GM18499 (cell line): Measurements from ENCODE around the gene ZC3H8.
"Not testable (repeated sequence)": the region's sequence is repeated elsewhere in the genome, so short reads cannot be mapped to it uniquely, and the experiment has no call there.

Experiments used
- ATAC-seq: cut with Tn5 transposase; IDR thresholded peaks from one replicate; pipeline ENCODE4 v1.9.1; 2021; ENCODE audit warnings: moderate number of reproducible peaks; ENCODE audit not compliant: insufficient read depth, unreplicated experiment

The ZC3H8 gene

DNA sequence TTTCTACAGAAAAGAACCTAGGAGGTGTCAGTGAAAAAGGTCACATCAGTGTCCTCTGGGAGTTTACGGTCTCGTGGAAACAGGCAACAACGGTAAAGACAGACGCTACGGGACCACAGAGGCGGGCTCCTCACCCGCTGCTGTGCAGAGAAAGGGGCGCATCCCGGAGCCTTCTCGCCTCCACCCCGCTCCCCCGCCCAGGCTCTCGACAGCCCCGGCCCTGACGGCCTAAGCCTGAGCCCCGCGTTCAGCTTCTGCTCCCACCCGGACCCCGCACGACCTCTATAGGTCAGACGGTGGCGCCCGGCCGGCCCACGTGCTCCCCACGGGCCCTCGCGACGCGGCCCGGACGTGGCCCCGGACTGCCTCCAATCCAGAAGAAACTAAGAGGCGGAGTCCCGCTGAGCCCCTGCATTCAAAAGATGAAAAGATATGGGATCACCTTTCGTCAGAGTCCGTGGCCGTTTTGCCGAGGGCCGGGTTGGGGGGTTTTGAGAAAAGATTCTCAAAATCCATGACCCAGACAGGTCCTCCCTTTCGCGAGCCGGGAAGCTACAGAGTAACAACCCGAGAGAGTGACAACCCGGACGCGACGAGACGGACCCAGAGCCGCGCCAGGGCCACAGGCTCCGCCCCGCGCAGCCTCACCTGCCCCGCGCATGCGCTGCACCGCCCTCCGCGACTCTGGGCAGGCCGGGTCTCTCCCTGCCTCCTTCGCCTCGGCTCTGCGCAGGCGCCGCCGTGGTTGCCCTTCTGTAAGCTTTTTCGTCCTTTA lies at the start of gene ZC3H8:
Gene ZC3H8, minus strand, starts transcription at position 577 of the 775 bp plus-strand sequence. Its CDS starts 61 bp downstream, at position 516.
- peak; percentile 46 for ATAC-seq

DNA sequence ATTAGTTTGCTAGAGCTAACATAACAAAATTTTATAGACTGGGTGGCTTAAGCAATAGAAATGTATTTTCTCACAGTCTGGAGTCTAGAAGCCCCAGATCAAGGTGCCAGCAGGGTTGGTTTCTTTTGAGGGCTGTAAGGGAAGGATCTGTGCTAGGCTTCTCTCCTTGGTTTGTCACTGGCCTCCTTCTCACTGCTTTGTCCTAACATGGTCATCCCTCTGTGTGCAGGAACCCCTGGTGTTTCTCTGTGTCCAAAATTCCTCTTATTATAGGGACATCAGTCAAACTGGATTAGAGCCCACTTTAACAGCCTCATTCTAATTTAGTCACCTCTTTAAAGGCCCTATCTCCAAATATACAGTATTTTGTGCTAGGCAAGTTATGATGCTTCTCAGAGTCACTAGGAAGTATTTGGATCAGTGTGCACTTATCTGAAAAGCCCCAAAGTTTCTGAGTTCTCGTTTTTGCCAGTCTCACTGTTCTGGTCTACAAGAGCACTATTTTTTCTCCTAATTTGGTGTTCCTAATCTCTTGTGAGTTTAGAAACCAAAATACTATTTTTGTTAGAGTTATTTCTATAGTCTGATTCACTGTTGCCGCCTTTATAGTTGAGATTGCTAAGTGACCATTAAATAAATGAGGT lies 49.6 kb upstream of the ZC3H8 start:
- ATAC-seq, result no peak

DNA sequence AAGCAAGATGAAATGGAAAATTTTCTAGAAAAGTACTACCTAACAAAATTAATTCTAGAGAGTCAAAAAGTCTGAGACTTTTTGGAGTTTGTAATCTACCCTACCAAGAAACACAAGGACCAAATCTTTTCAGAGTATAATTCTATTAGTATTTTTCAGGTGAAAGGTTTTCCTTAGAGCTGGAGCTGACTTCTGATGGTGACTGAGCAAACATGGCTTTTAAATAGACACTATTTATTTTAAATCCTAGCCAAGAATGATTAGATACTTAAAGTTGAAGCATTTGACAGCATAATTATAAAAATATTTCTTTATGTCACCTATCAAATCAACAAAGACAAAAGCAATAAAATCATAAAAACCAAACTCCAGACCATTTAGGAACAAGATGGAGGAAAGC lies 47.1 kb upstream of the ZC3H8 start:
- no peak for ATAC-seq

DNA sequence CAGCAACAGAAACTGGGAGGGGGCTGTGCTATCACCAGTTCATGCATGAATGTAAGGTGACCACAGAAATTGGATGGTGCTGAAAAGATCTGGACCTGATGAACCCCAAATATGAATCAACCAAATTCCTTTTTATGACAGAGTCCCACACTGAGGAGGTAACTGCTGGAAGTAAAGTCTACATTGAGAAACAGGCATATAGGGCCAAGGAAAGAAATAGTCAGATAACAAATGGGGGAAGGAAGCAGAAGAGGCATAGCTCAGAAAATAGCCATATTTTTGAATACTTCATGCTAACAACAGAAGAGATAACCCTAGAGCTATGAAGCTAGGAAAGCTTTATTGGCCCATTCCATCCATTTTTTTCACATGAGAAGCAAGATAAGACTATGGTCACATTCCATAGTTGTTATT lies 46.3 kb upstream of the ZC3H8 start:
- no peak for ATAC-seq

DNA sequence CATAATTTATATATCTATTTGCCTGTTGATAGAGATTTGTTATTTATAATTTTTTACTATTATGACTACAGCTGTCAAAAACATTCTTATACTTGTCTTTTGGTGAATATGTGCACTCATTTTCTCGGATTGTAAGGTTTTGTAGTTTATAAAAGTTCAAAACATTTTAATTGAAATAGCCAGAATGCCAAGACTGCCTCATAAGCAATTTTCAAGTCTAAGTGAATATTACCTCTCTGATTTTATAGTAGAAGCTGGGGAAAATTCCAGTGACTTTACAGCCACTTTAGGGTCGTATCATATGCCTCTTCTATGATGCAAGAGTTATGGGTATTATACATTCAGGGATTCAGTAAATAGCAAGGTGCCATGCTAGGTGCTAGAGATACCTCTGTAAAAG lies 41.6 kb upstream of the ZC3H8 start:
- ATAC-seq, result no peak

DNA sequence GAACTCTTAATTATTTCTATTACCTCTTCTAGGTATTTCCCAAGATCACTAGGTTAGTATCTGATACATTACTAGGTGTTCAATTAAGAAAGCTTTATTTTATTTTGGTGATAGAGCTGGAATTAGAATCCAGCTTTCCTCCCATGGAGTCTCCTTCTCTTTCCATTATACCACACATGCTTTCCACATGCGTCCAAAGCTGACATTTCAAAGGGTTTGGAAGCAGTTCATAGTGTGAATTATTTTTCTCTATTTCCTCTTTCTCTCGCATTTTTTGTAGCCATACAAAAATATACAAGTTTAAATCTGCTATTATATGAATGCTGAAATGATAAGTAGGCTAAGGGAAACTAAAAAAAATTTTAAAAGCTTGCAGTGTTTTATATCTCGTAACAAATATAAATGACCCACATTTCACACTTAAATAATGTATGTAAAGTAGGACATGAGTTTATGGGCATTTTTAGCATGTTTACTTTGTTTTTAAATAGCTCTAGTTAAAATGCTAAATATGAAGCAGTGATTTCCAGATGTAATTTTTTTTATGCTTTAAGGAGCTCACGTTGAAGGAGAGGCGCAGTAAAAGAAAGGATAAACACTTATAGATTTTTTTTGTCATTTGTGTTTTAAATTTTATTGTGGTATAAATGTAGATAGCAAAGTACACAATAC lies 40.7 kb upstream of the ZC3H8 start:
- no peak for ATAC-seq

DNA sequence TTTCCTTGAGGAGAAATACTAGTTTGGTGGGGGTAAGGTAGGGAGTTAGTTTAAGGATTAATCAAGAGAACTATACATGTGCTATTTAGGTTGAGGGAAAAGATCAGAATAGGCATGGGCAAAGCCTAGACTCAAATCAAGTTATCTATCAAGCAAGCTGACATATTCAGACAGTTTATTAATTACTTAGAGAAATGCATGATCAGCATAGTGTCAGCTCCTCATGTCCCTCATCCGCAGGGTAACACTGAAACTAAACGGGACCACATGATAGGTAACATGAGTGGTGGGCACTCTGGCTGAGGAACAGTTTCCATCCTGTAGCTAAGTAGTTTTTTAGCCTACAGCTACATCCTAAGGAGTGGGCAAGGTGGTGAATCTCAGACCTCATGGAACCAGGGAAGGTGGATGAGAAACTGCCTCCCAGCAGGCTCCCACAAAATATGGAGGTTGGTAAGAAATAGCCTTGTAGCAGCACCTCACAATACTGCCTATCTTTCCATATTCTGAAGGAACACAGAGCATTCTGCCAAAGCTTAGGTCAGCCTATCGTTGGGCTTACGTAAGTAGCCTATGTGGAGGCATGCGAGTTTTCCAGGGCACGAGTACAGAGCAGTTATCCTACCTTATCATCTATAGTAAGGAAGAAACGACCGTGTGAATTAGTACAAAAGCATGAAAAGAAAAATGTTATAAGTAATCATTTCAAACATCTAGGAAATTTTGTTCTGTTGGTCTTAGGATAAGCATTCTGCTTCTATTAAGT lies 39.0 kb upstream of the ZC3H8 start:
- no peak for ATAC-seq

DNA sequence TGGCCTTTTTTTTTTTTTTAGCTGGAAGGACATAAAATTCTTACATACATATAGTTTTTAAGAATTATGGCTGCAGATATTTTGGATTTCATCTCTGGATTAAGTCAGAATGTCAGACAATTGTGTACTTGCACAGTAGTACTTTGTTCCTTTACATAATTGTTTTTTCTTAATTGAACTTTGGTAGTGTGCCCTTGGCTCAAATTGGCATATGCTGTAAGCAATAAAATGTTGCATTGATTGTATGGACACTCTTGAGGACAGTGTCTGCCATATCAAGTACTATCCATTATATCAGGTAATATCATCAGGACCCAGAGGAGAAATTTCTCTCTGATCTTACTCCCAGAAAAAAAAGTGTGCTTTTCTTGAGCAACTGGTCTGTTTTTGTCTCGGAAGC lies 35.8 kb upstream of the ZC3H8 start:
- ATAC-seq, result no peak

DNA sequence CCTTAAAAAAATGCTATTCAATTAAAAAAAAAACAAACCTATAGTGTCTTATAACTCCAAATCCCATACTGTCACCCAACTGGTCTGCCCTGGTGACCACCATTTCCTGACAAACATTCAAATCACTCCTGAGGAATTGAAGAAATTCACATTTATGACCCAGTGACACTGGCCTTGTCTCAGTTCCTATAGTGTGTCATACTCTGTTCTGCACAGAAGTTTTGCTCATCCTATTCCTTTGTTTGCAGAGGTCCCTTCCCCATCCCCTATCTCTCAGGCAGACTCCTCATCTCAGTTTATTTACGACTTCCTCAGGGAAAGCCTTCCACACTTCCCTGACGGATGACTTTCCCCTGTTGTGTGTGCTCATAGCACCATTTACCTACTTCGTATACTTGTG lies 35.2 kb upstream of the ZC3H8 start:
- no peak for ATAC-seq

DNA sequence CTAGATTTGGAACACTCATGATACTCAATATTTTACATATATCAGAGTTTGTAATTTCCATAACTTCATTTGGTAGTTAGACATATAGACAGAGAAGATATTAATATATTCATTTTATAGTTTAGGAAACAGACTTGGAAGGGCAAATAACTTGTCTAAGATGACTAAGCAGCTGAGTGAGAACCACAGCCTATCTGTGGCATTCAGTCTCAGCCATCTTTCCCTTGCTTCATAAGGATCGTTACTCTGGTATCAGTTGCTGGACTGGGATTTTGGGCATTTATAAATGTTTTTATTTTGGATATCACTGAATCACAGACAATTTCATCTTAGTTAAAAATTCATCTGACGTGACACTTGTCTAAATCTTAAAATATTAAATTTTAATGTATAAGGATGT lies 28.7 kb upstream of the ZC3H8 start:
- not testable (repeated sequence) for ATAC-seq

DNA sequence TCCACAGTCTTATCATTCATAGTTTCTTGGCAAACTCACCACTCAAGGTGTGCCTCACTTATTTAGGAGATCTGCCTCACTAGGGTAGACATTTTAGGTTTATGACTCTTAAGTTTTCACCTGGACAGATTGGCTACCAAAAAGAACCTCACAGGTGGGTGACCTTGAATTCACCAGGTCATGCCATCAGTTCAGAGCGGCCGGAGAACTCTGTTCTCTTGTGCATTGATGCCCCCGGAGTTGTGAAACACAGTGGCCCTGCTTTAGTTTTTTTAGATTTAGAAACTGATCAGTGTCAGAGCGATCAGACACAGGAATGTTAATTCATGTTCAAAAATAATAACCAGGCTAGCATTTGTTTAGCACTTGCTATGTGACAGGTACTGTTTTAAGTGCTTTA lies 27.2 kb upstream of the ZC3H8 start:
- ATAC-seq, result not testable (repeated sequence)

DNA sequence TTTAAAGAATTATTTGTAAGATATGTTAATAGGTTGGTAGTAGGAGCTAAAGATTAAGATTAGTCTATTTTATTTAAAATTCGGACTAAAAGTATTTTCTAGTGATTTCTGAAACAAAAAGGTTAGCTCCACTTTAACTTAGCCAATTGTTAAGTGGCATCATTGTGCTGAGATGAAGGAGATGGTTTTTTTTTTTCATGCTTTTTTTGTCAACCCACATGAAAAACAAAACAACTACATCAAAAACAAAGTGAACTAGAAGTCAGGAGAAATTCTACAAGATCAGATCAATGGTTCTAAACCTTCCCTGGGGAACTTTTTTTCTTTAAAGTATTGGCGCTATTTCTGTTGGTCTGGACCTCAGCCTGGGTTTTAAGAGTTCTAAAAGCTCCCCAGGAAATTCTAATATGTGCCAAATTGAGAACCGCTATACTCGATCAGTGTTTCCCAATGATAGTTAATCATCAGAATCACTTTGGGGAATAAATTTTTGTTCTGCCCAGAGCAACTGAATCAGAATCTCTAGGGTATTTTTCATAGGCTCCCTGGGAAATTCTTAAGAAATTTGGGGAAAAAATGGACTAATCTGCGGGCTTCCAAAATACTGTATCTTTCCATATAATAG lies 22.9 kb upstream of the ZC3H8 start:
- ATAC-seq, result no peak

DNA sequence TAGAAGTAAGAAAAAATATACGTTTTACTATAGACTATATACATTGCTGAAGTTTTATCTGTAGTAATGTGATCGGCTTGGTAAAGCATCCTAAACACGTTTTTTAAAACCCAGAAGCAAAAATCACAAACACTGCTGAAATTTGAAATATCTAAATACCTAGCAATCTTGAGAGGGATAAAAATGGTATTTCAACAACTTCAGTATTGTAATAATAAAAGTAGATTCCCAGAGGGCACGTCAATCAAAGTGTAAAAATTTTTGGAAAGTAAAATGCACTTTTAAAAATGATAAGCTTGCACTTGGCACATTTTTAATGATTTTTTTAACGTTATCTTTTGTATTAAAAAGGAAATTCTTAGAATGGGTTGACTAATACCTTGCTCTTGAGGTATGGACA lies 22.1 kb upstream of the ZC3H8 start:
- no peak for ATAC-seq

DNA sequence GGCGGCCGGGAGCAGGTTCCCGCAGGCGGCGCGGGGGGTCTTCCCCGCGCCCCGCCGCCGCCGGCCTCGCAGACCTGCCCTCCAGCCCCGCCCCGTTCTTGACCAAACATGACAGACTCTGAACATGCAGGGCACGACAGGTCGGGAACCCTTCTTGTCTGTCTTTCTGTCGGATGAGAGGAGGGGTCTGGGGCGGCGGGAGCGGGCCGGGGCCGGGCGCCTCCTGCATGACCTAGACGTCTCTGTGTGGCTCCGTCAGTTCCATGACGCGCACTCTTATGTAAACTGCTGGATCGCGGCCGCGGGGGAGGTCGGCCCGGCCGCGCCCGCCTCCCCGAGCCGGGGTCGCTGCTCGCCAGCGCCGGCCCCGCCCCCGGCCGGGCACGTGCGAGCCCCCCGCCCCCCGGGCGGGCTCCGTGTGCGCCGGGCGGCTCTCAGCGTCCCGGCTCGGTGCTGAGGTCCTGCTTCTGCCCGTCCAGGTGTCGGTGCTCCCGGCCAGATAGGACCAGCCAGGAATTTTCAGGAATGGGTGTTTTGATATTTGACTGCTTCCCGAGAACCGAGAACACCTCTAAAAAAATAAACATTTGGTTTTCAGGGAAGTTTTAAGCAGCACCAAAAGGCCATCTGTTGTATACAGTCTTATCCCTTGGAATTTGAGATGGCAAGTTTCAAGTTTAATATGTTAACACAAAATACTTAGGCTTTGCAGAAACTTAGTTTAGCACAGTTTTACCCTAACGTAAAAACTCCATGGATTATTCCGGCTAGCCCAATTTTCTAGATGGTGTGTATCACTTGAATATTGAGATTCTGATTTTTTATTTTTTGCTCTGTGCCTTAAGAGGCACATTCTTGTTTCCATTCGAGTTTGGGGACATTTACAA lies 21.3 kb upstream of the ZC3H8 start:
- ATAC-seq, result peak; percentile 21

DNA sequence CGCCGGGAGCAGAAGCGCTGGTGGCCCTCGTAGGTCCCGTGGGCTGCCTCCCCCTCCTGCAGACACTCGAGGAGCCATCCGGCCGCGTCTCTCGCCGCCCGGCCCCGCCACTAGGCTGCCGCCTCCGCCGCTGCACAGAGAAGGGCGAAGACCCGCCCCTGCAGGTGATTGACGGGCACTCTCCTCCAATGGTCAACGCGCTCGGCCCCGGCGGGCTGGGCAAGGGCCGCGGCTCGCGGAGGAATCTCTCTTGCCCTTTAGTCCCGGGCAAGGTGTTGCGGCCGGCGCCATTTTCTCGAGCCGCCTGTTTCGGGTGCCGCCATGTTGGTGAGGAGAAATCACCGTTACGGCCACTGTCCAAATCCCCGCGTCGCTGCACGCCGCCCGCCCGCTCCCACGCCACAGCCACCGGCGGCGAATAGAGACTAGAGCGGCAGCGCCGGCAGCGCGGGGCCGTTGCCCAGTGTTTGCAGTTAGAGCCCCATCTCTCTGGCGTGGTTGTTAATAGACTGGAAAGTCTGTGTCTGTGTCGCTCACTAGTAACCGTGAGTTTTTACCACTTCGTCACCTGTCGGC lies 20.6 kb upstream of the ZC3H8 start, which contains the start of gene ZC3H6:
Gene ZC3H6, plus strand, starts transcription at position 287 of the 576 bp plus-strand sequence. CDS start 398 bp downstream, outside the sequence.
- ATAC-seq, result peak; percentile 93

DNA sequence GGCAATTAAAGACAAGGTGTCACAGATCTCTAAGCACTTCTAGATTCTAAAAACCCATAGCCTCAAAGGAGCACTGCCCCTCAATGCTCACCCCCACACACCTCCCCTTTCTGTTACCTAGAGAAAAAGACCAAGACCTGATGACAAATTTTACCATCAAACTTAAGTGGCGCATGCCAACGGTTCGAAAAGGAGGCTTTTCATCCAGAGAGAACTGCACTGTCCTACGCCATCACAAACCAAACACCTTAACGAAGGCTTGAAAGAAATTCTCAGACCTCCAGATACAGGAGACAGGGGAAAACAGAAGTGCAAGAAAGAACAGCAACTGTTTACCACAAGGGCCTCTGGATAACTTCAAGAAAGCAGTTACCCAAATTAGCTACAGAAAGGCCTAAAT lies 18.5 kb upstream of the ZC3H8 start:
- ATAC-seq, result no peak

DNA sequence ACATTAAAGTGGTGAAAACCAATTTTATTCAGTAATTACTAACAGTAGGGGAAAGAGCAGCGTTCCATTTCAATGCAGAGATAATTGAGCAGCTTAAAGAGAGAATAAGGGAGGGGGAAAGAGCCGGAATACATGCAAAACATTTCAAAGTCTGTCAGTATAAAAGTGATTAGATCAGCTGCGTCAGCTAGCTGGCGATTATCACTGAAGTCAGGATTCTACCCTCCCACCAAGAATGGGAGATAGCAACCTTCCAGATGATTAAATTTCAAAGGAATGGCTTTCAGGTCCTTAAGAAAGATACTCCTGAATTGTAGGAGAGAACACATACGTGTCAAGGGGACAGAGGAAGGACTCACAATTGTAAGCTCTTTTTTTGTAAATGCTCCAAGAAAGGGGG lies 17.8 kb upstream of the ZC3H8 start:
- ATAC-seq, result no peak

DNA sequence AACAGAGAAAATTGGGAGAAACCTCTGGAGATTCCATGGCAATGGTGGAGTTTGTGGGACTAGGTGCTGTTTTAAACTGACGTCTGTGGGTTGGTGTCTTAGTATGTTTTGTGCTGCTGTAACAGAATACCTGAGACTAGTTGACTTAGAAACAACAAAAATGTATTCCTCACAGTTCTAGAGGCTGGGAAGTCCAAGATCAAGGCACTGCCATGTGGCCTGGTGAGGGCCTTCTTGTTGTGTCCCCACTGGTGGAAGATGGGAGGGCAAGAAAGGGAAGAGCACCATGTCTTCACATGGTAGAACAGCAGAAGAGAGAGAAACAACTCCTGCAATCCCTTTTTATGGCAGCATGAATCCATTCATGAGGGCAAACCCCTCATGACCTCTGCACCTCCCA lies 13.7 kb upstream of the ZC3H8 start:
- ATAC-seq, result no peak

DNA sequence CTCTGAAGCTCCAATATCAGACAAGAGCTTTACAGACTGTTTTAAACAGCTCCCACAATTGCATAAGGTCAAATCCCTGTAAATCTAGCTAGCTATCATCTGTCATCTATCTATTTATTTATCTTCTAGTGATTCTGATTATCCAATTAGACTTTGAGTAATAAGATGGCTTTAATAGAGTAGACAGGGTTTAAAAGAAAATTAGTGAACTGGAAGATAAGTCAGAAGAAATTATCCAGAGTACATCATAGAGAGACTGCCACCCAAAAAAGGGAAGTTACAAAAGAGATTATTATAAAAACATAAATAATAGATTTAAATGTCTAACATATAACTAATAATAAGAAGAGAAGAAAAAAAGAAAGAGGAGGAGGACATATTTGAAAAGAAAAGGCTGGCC lies 8.0 kb upstream of the ZC3H8 start:
- ATAC-seq, result no peak
